GM18861 (cell line): ENCODE measurements around the gene ADORA2A.

Source experiments
- ATAC-seq: cut with Tn5 transposase; IDR thresholded peaks from one replicate; pipeline ENCODE4 v1.9.1; 2021; ENCODE audit not compliant: unreplicated experiment

ADORA2A gene

DNA sequence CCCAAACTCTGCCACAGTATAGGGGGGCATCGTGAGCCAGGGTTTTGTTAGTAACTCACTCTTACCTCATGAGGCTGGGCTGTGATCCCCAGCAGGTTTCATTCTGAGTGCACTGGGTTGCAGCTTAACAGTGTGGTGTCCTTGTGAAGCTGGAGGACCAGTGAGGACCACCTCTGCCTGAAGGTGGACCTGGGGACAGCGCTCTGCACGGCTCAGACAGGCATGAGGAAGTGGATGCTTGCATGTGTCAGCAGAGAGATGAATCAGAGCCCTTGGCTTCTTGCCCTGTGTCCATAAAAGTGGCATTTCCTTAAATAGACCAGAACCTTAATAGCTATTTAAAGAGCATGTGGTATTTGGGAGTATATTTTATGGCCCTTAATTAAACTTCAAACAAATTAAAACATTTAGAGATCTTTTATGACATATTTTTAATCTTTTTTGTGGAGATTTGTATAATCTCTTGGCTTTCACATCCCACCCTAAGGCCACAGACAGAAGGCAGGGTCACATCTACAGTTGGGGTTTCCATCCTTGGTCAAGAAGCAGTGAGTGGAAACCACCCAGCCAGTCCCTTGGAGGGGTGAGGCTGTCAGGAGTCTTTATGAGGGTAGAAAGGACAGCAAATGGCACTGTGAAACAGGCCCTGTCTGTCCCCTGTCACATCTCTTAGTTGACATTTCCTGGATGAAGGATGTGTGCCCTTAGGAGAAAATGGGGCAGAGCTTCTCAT lies 24.8 kb upstream of the ADORA2A start:
- ATAC-seq, result no peak

- ATAC-seq, result no peak
These were observed 24.1 kb upstream of the ADORA2A start for GRCh38 chr22:24403346-24403745.

GRCh38 chr22:24404561-24405275 lies 22.7 kb upstream of the ADORA2A start:
- ATAC-seq, result no peak

DNA sequence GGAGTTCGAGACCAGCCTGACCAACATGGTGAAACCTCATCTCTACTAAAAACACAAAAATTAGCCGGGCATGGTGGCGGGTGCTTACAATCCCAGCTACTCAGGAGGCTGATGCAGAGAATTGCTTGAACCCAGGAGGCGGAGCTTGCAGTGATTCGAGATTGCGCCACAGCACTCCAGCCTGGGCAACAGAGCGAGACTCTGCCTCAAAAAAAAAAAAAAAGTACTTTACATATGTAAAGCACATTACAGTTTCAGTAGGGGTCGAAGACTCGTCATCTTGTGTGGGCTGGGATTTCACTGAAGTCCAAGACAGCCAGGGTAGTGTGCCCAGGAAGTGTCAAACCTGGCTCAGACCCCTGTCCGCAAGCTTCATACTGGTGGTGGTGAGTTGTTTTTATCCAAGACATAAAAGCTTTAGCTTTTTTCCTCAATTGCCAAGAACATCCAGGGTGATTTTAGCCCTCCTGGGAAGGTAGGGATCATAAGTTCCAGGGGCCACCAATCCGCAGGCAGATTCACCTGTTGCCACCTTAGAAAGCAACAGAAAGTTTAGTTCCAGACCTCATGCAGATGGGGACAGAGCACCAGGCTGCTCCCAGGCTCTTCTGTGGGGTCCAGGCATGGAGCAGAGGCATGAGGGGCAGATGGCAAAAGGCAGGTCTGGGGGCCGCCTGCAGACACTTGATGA lies 21.6 kb upstream of the ADORA2A start:
- no peak for ATAC-seq

DNA sequence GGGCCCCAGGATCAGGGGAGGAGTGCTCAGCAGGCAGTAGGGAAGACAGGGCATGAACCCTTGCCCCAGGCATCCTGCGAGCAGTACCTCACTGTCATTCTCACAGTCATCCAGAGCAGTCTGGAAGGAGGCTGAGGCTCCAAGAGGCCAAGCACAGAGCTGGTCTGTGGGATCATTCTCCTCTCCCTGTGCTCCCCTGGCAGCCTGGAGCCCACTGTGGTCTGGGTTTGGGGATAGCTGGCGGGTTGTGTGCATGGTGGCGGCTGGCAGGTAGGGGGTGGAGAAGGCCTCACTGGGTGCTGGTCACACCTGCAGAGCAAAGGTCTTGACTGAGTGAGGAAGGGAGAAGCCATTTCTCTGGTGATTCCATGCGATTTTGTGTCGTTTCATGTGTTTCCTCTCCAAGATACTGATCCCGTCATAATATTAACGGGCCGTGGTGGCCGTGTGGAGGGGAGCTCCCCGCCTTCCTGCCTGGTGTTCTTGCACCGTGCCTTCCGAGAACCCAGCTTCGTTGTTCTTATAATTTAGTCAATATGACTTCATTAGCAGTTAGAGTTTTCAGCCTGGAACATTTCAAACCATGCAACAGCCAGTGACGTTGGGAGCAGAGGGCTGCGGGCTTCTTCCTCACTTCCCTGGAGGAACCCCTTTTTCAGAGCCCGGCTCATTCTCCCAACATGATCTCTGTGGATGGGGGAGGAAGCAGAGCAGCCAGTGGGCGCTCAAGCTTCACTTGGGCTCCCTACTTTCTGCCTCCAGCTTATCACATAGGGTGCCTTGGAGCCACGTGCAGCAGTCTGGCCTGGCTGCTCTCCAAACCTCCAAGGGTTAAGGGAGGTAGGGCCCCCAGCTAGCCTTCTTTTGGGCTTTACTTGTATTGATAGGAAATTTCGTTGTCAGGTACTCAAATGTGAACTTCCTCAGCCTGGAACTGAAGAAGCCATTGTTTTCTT lies 20.8 kb upstream of the ADORA2A start:
- ATAC-seq, result no peak

- no peak for ATAC-seq
These were observed 20.1 kb upstream of the ADORA2A start for GRCh38 chr22:24407278-24407665.

- no peak for ATAC-seq
These were observed 19.5 kb upstream of the ADORA2A start for GRCh38 chr22:24407884-24408283.

DNA sequence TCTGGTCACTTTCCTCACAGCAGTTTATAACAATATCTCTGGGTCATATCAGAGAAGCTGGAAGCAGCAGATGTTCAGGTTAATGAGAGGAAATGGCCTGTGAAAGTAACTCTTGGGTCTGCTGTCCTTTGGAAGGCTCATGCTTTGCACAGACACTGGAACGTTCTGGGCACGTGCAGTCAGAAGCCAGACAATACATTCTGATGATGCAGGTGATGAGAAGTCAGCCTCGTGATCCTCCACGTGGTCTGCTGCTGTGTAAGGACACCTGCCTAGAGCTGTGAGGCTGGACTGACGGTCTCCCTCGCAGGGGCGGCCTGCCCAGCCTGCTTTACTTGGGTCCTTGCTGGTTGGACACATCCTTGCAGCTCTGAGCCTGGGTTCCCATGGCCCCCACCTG lies 18.8 kb upstream of the ADORA2A start:
- no peak for ATAC-seq

GRCh38 chr22:24409707-24410106 lies 17.7 kb upstream of the ADORA2A start:
- no peak for ATAC-seq

- no peak for ATAC-seq
These were observed 17.1 kb upstream of the ADORA2A start for GRCh38 chr22:24410110-24410856.

DNA sequence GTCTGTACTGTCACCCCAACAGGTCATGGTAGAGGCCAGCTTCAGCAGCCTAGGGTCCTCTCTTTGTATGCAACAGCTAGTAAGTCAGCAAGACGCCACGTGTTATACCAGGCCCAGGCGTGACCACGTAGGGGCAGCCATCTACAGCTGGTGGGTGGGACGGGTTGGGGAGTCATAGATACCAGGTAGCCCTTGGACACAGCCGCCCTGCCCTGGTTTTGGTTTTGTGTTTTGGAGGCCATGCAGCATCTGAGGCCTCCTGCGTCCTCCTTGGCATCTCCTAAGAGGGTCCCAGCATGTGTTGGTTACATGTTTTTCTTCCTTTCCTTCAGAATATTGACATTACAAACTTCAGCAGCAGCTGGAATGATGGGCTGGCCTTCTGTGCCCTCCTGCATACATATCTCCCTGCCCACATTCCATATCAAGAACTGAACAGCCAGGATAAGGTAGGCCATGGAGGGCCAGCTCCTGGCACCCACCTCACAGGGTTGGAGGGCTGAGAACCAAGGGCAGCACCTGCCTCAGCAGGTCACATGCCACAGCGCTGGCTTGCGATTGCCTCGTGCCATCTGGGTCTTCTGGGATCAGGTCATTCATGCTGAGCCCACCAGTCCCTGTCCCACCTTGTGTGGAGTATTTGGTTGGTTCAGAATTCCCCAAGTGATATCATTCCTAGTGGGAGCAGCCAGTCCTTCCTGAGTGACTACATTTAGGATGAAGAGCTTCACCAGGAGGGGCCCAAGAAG lies 16.0 kb upstream of the ADORA2A start:
- no peak for ATAC-seq

DNA sequence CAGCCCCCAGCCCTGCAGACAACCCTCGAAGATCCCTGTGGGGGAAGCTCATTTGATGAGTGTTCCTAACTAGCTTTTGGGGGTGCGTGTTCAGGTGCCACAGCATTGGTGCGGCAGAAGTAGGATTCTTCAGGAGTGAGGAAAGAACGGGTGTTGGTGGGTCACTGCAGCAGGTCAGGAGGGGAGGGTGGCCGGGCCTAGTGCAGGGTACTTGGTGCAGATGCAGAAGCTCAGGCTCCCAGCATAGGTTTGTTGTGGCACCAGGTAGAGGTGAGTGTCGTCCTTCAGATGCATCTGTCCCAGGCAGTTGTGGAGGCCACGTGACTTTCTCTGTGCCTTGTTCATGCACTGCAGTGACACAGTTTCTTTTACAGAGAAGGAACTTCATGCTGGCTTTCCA lies 15.1 kb upstream of the ADORA2A start:
- ATAC-seq, result no peak

DNA sequence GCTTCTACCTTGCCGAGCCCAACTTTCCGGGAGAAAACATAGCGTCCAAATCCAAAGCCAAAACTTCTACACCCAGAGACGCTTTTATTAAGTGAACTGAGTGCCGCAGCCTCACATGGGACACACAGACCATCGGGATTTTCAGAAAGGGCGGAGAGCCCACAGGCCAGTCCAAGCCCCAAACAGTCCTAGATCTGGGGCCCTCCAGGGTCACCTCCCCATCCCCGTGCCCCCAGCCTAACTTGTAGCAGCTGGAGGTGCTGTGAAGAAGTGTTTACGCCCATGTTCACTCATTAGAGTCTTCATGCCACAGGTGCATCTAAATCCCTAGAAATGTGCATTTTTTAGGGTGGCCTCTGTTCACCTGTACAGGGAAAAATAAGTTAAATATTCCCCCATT lies 14.1 kb upstream of the ADORA2A start:
- ATAC-seq, result no peak

GRCh38 chr22:24413736-24414385 lies 13.5 kb upstream of the ADORA2A start:
- no peak for ATAC-seq

DNA sequence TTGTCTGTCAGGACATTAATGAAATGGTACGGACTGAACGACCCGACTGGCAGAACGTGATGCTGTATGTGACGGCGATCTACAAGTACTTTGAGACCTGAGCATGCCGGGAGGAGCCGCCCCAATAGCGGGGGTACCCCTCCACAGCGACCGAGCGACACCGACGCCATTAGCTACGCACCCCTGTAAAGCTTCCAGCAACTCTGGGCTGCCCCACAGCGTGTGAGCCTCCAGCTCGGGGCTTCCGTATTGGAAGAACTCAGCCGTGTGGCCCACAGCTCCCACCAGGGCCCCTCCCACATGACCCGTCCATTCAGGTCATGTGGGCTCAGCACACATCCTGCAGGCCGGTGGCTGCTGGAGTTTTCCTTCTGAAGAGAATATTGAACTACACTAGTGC lies 12.9 kb upstream of the ADORA2A start:
- no peak for ATAC-seq

DNA sequence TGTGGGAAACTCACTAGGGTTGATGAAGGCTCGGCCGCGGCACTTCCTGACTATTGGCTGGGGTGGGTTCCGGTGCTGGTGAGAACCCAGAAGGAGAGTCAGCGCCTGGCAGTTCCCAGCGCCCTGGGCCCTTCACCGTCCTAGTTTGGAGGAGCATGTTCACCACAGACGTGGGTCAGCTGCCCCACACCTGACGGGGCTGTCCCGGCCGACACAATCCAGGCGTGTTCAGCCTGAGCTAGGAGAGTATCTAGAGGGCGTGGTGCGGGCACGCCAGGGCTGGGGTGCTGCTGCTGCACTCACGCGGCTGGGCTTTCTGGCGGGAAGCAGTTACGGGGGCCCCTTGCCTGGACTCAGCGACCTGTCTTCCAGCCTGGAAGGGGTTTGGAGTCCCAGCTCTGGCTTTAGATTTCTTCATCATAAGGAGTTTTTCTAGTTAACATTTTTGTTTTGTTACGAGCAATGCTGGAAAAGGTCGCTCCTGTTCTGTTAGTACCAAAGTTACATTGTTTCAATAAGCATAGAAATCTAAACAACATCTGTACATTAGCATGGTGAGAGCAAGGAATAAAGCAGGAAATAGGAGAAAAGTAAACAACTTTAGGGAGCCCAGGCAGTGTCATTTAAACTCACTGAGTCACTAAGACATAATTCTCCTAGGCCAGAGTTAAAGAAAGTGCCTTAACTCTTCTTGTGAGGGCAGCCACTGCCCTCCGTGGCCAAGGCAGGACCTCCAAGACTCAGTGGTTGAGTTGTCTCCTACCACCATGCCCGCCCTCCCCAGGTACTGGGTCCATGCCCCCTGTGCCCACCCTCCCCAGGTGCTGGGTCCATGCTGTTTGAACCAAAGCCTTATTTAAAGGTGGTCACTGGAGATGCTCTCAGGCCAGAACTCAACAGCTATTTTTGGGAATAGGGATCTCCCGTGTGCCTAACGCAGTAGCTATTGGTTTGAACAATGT lies 12.1 kb upstream of the ADORA2A start:
- ATAC-seq, result no peak

DNA sequence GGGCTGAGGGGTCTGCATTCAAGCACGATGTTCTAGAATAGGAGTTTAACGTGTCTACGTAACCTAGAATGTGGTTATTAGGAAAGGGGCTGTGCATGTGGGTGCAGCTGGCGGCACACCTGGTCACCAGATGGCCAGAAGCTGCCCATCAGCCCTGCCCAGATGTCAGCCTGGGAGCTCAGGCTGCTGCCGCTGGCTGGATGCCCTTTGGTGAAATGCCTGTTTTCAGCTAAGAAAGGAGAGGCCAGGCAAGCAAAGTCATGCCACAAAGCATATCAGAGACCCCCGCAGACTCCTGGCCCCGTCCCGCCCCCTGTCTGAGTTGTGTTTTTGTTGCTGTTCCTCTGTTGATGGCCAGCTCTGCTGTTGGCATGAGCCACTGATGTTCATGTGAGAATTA lies 11.3 kb upstream of the ADORA2A start:
- ATAC-seq, result no peak

- ATAC-seq, result no peak
These were observed 10.8 kb upstream of the ADORA2A start for GRCh38 chr22:24416611-24417010.
